SW 1271 (cell line): Measurements from ENCODE around the gene ITGB7.

Source experiments
- DNase-seq, 2 experiments: peaks; one replicate each; lab custom pipeline; 2025; lab: John Stamatoyannopoulos, UW

The ITGB7 gene

GRCh38 chr12:53230108-53230845 is 23.2 kb upstream of the ITGB7 start:
- DNase-seq: no peak

GRCh38 chr12:53229454-53229853 is 22.4 kb upstream of the ITGB7 start:
- DNase-seq: no peak

GRCh38 chr12:53227836-53228235 is 20.8 kb upstream of the ITGB7 start:
- DNase-seq: no peak

GRCh38 chr12:53227341-53227740 is 20.3 kb upstream of the ITGB7 start:
- DNase-seq: no peak

- DNase-seq: no peak
Observed at GRCh38 chr12:53226815-53227214, 19.8 kb upstream of the ITGB7 start.

- no peak for DNase-seq
Observed at GRCh38 chr12:53225635-53226424, 18.8 kb upstream of the ITGB7 start.

GRCh38 chr12:53224897-53225634 is 18.0 kb upstream of the ITGB7 start:
- DNase-seq: no peak

- DNase-seq: no peak
Observed at GRCh38 chr12:53224061-53224896, 17.2 kb upstream of the ITGB7 start.

- DNase-seq: no peak
Observed at GRCh38 chr12:53223389-53224060, 16.5 kb upstream of the ITGB7 start.

- DNase-seq: no peak
Observed at GRCh38 chr12:53222806-53223261, 15.8 kb upstream of the ITGB7 start.

- DNase-seq: no peak
Observed at GRCh38 chr12:53222170-53222721, 15.2 kb upstream of the ITGB7 start.

GRCh38 chr12:53221203-53222080 is 14.4 kb upstream of the ITGB7 start:
- DNase-seq: peak in 1 of 2 experiments; percentile 71

- peak; percentile 81 to 93 for DNase-seq
Observed at GRCh38 chr12:53220694-53221202, 13.7 kb upstream of the ITGB7 start.

- DNase-seq: peak in 1 of 2 experiments; percentile 64
Observed at GRCh38 chr12:53219956-53220693, 13.1 kb upstream of the ITGB7 start.

- DNase-seq: no peak
Observed at GRCh38 chr12:53219292-53219955, 12.4 kb upstream of the ITGB7 start.

- DNase-seq: no peak
Observed at GRCh38 chr12:53218551-53219291, 11.7 kb upstream of the ITGB7 start.

- DNase-seq: no peak
Observed at GRCh38 chr12:53217931-53218307, 10.9 kb upstream of the ITGB7 start.
